GM12878 (cell line): ENCODE measurements around the gene AMN1. TPM values are rescaled to one million over a fixed set of nuclear protein-coding genes. Genes with fewer than 3 reads are reported as not detected.
A peak's percentile ranks its signal among the peaks of the same experiment; 100 is the strongest.

Source experiments
- ATAC-seq: fragments of 200-7000 bp; cut with Tn5 transposase; 3 replicates; pipeline ENCODE4 v1.9.1; 2020; ENCODE audit warnings: mild to moderate bottlenecking, moderate library complexity
- BruUV-seq: library from RNA; stranded (reverse); fragments of 400-500 nt; replicated peaks from 2 replicates; lab custom pipeline; 2021; lab: Mats Ljungman, UMichigan
- CTCF ChIA-PET: fragments of 300-600 bp; sonication (Branson Sonifier 250); formaldehyde crosslinking; extraction: SDS; loops from one replicate; lab custom pipeline; 2021; ENCODE audit warnings: inconsistent platforms; lab: Yijun Ruan, JAX
- POLR2A ChIA-PET: fragments of 350-600 bp; formaldehyde crosslinking; extraction: SDS; loops from one replicate; lab custom pipeline; 2021; ENCODE audit warnings: inconsistent platforms; lab: Charles Lee
- RAD21 ChIA-PET: fragments of 300-600 bp; sonication (Branson Sonifier 250); formaldehyde crosslinking; loops from one replicate; lab custom pipeline; 2023; ENCODE audit warnings: antibody characterized with exemption; ENCODE audit not compliant: unreplicated experiment; lab: Charles Lee
- SMC1A ChIA-PET: fragments of 300-600 bp; sonication (Branson Sonifier 250); formaldehyde crosslinking; loops from one replicate; lab custom pipeline; 2023; ENCODE audit not compliant: unreplicated experiment, uncharacterized antibody; lab: Charles Lee
- DNase-seq: peaks from one replicate; pipeline ENCODE4 v3.0.0-alpha.2; 2011; ENCODE audit warnings: low read depth, low spot score
- FAIRE-seq: peaks from 3 replicates; lab custom pipeline; 2011; peaks lifted over from hg19 to GRCh38; lab: Jason Lieb, UNC
- H2AFZ ChIP-seq: 2 replicates; pipeline ENCODE4 v1.6.0; 2011; ENCODE audit warnings: low read depth, low read length, control low read depth; ENCODE audit not compliant: control insufficient read depth
- H3K27ac ChIP-seq: 2 replicates; pipeline ENCODE4 v1.5.1; 2011; ENCODE audit warnings: control low read depth; ENCODE audit not compliant: control insufficient read depth, insufficient read depth
- H3K27me3 ChIP-seq, 2 experiments: replicated peaks in 1 of 2; 2 replicates each; pipeline versions ENCODE4 v1.6.0 to v1.6.1; 2011; ENCODE audit warnings: low read length in 1 of 2; ENCODE audit not compliant: control insufficient read depth in 2 of 2, insufficient read depth in 2 of 2
- H3K36me3 ChIP-seq, 2 experiments: 2 replicates each; pipeline ENCODE4 v1.5.1; 2011; ENCODE audit warnings: low read length in 1 of 2; ENCODE audit not compliant: control insufficient read depth in 2 of 2, insufficient read depth in 2 of 2
- H3K4me1 ChIP-seq: 2 replicates; pipeline ENCODE4 v1.6.1; 2011; ENCODE audit warnings: mild to moderate bottlenecking, low read length, moderate library complexity, mixed read lengths; ENCODE audit not compliant: control insufficient read depth, insufficient read depth
- H3K4me2 ChIP-seq: 2 replicates; pipeline ENCODE4 v1.6.0; 2011; ENCODE audit warnings: control low read depth; ENCODE audit not compliant: control insufficient read depth, insufficient read depth
- H3K4me3 ChIP-seq: fragments of 200-600 bp; sonication (generic); 2 replicates; pipeline ENCODE4 v1.5.1; 2016
- H3K79me2 ChIP-seq: 2 replicates; pipeline ENCODE4 v1.6.0; 2011; ENCODE audit warnings: low read length; ENCODE audit not compliant: control insufficient read depth, insufficient read depth
- H3K9ac ChIP-seq: 2 replicates; pipeline ENCODE4 v1.8.0; 2011; ENCODE audit warnings: low read length, control low read depth, mixed read lengths; ENCODE audit not compliant: control insufficient read depth, insufficient read depth
- H3K9me3 ChIP-seq: replicated peaks from 3 replicates; pipeline ENCODE4 v1.5.1; 2011; ENCODE audit warnings: mild to moderate bottlenecking, low read length; ENCODE audit not compliant: control insufficient read depth, insufficient read depth
- H4K20me1 ChIP-seq: 2 replicates; pipeline ENCODE4 v1.6.0; 2011; ENCODE audit not compliant: control insufficient read depth, insufficient read depth
- CREB1 ChIP-seq: IDR thresholded peaks from 2 replicates; pipeline ENCODE4 v1.6.1; 2012; ENCODE audit warnings: low read depth, mild to moderate bottlenecking, inconsistent platforms
- IRF4 ChIP-seq: IDR thresholded peaks from 2 replicates; pipeline ENCODE4 v1.6.1; 2011; ENCODE audit warnings: low read depth, low read length
- NR2F1 ChIP-seq: fragments of 450-650 bp; conservative IDR thresholded peaks from 2 replicates; pipeline ENCODE4 v1.6.1; 2017; ENCODE audit warnings: mild to moderate bottlenecking
- NRF1 ChIP-seq: conservative IDR thresholded peaks from 2 replicates; pipeline ENCODE4 v1.6.1; 2011; ENCODE audit warnings: mild to moderate bottlenecking, low read depth, low read length, improper control_type of control experiment
- PAX5 ChIP-seq: IDR thresholded peaks from 2 replicates; pipeline ENCODE4 v1.6.1; 2011; ENCODE audit warnings: low read depth, low read length, borderline replicate concordance
- RAD51 ChIP-seq: fragments of 450-650 bp; IDR thresholded peaks from 2 replicates; pipeline ENCODE4 v1.6.1; 2016; ENCODE audit warnings: moderate library complexity, mild to moderate bottlenecking, inconsistent platforms
- SMAD1 ChIP-seq: fragments of 450-650 bp; IDR thresholded peaks from 2 replicates; pipeline ENCODE4 v1.6.1; 2018; ENCODE audit warnings: mild to moderate bottlenecking, low read depth; ENCODE audit not compliant: partially characterized antibody
- WGBS: methylation state at CpG from one replicate; pipeline ENCODE4 v1.1.6; 2016; ENCODE audit warnings: low lambda C conversion rate; ENCODE audit not compliant: insufficient replicate concordance, insufficient coverage; ENCODE audit errors: missing lambda C conversion rate; 5-methylcytosine and 5-hydroxymethylcytosine counted together
- in situ Hi-C: fragments of 300-500 bp; cut with MboI; formaldehyde crosslinking; loops from 9 replicates; pipeline ENCODE4 v1.14.3; 2018; ENCODE audit warnings: mixed read lengths
- intact Hi-C: fragments of 100-400 bp; cut with micrococcal nuclease; formaldehyde crosslinking; loops from one replicate; pipeline ENCODE4 v1.14.2; 2022; ENCODE audit not compliant: unreplicated experiment
- polyA plus RNA-seq, 11 experiments: library from polyadenylated mRNA; depleted of rRNA in 4 of 11; unstranded in 6 of 11; stranded (reverse) in 5 of 11; fragments of >200 nt; fragmentation: Nextera tagmentation in 4 of 11; fragmentation: Illumina TruSeq in 1 of 11; extraction: Ambion mirVana in 4 of 11; extraction: Trizol in 1 of 11; gene quantifications; 1 replicate in 1 of 11; 2 replicates in 10 of 11; pipeline versions ENCODE4 v1.2.1 to v1.2.3, GENCODE V29; 2011 to 2016; ENCODE audit warnings: inconsistent platforms in 2 of 11, missing spikeins in 2 of 11, low read depth in 1 of 11
- total RNA-seq, 4 experiments: library from RNA; depleted of rRNA in 3 of 4; stranded (reverse); fragments of >200 nt in 3 of 4; fragmentation: Illumina TruSeq in 1 of 4; extraction: Trizol in 1 of 4; gene quantifications; 2 replicates each; pipeline versions ENCODE4 v1.2.1 to v1.2.3, GENCODE V29; 2013 to 2021

The AMN1 gene
- total and polyA plus RNA-seq, 10 of the 15 experiments (the other 5 are each of a cell fraction or from before 2014, with no cell fraction given): 5.4 to 19.3 (median 9.3) TPM

DNA sequence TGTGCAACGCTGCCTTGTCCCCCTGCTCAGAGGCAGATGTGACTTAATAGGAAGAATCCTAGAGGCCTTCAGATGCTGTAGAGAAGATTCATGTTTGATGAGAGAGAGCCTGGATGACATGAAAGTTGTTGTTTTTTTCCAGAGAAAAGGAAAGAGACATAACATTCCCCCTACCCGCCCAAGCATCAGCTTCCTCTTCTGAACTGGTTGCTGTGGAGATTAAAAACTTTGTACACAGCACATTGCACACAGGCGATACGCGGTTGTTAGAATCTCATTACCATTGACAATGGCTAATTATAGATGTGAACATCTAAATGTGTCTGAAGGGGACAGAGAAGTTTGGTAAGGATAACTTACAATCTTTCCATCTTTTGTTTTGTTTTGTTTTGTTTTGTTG, 82.9 kb downstream of the AMN1 start:
- intact Hi-C loops: no loop called here
- no peak overlapping the region for H3K4me3 ChIP-seq
- no TSS peak for BruUV-seq
- H3K36me3 ChIP-seq: no peaks in the 10 kb centered on the region
- WGBS: 50% methylated on average over 5 of the region's 5 CpGs
- peak overlapping the region; percentile 43 for H2AFZ ChIP-seq
- DNase-seq: no peak
- TF ChIP-seq RAD51 (no peak), IRF4 (no peak), NR2F1 (no peak), PAX5 (no peak)
- TF ChIP-seq, all 136 proteins: peak for 0
- ChIA-PET SMC1A (interaction anchor here (1.5 kb wide), 1 partner anchor 243 kb away, joined by 6 read pairs; no protein-coding TSS in a partner anchor), CTCF (interaction anchor here (1.1 kb wide), 1 partner anchor 415 kb away, joined by 3 read pairs; no protein-coding TSS in a partner anchor), RAD21 (no interaction called here), POLR2A (interaction anchor here (0.7 kb wide), 1 partner anchor 175 kb away, joined by 4 read pairs; no protein-coding TSS in a partner anchor)
- Histone ChIP-seq H3K4me2 (no peak overlapping the region), H3K4me1 (no peaks in the 10 kb centered on the region), H3K9ac (no peak overlapping the region), H3K27ac (no peak overlapping the region), H3K27me3 (no peaks in the 10 kb centered on the region), H3K9me3 (no peaks in the 10 kb centered on the region), H3K79me2 (no peaks in the 10 kb centered on the region), H4K20me1 (no peaks in the 10 kb centered on the region)
- FAIRE-seq (no peak), ATAC-seq (no peak; the same call in 2 of the 3 replicates)
- in situ Hi-C loops: loop anchor here (5.0 to 10.0 kb wide), 2 partner anchors 394 to 791 kb away; no protein-coding TSS in a partner anchor

DNA sequence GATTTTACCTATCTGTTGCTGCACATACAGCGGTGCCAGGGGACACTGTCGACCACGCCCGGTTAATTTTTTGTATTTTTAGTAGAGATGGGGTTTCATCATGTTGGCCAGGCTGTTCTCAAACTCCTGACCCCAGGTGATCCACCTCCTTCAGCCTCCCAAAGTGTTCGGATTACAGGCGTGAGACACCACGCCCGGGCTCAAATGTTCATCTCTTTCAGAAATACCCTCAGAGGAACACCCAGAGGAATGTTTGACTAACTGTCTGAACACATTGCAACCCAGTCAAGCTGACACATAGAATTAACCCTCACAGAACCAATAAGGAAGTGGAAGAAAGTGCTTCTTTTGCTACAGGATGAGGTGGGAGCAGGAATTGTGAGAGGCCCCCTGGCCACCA, 84.3 kb downstream of the AMN1 start:
- H3K36me3 ChIP-seq: no peaks in the 10 kb centered on the region
- POLR2A ChIA-PET: no interaction called here
- RAD21 ChIA-PET: no interaction called here
- no TSS peak for BruUV-seq
- H3K4me2 ChIP-seq: no peak overlapping the region
- SMC1A ChIA-PET: interaction anchor here (1.5 kb wide), 1 partner anchor 9 kb away, joined by 6 read pairs; no protein-coding TSS in a partner anchor
- CTCF ChIA-PET: interaction anchor here (1.4 kb wide), 1 partner anchor 242 kb away, joined by 4 read pairs; no protein-coding TSS in a partner anchor
- TF ChIP-seq NRF1 (no peak), CREB1 (no peak), RAD51 (no peak), SMAD1 (no peak)
- TF ChIP-seq, all 136 proteins: peak for 0
- Histone ChIP-seq H3K9ac (no peak overlapping the region), H3K4me1 (no peaks in the 10 kb centered on the region), H3K79me2 (no peaks in the 10 kb centered on the region), H3K27me3 (no peaks in the 10 kb centered on the region), H2AFZ (no peak overlapping the region), H3K9me3 (no peaks in the 10 kb centered on the region), H3K27ac (no peak overlapping the region), H4K20me1 (no peaks in the 10 kb centered on the region), H3K4me3 (no peak overlapping the region)
- 75% methylated on average over 8 of the region's 8 CpGs for WGBS
- ATAC-seq (no peak), DNase-seq (no peak), FAIRE-seq (no peak)
- intact Hi-C loops (no loop called here), in situ Hi-C loops (loop anchor here (10.0 kb wide), 1 partner anchor 790 kb away; no protein-coding TSS in a partner anchor)
